HAP-1 (cell line): ENCODE results near the gene CCDC88C.

Source experiments
- DNase-seq, 2 experiments: peaks; one replicate each; pipeline ENCODE4 v3.0.0-alpha.2; 2016 to 2020; ENCODE audit warnings: low spot score in 2 of 2
- H3K27me3 ChIP-seq: fragments of 250-450 bp; sonication (Bioruptor Pico); 2 replicates; pipeline ENCODE4 v1.5.1; 2020; ENCODE audit warnings: low read depth, mild to moderate bottlenecking, moderate library complexity
- H3K36me3 ChIP-seq: fragments of 250-450 bp; sonication (Bioruptor Pico); replicated peaks from 2 replicates; pipeline ENCODE4 v1.5.1; 2020; ENCODE audit warnings: mild to moderate bottlenecking
- H3K4me1 ChIP-seq: fragments of 250-450 bp; sonication (Bioruptor Pico); 2 replicates; pipeline ENCODE4 v1.5.1; 2020; ENCODE audit warnings: mild to moderate bottlenecking
- H3K4me3 ChIP-seq: fragments of 250-450 bp; sonication (Bioruptor Pico); 2 replicates; pipeline ENCODE4 v1.5.1; 2020; ENCODE audit warnings: mild to moderate bottlenecking, moderate library complexity
- H3K9me3 ChIP-seq: fragments of 250-450 bp; sonication (Bioruptor Pico); 2 replicates; pipeline ENCODE4 v1.5.1; 2020; ENCODE audit warnings: mild to moderate bottlenecking, moderate library complexity
- in situ Hi-C: fragments of 300-500 bp; cut with MboI; formaldehyde crosslinking; loops from 3 replicates; pipeline ENCODE4 v1.14.3; 2020; ENCODE audit warnings: low sequenced_read_pairs, inconsistent platforms, mixed read lengths

CCDC88C gene

GRCh38 chr14:91327250-91327595 lies 90.4 kb downstream of the CCDC88C start:
- Histone ChIP-seq H3K4me3 (no peak overlapping the region), H3K9me3 (no peaks in the 10 kb centered on the region), H3K4me1 (peaks cover 3% of the 10 kb centered on the region), H3K36me3 (peaks cover 25% of the 10 kb centered on the region), H3K27me3 (no peaks in the 10 kb centered on the region)
- DNase-seq: no peak
- in situ Hi-C loops: no loop called here

GRCh38 chr14:91326514-91327249 lies 90.9 kb downstream of the CCDC88C start:
- DNase-seq: no peak
- Histone ChIP-seq H3K4me1 (peaks cover 3% of the 10 kb centered on the region), H3K27me3 (no peaks in the 10 kb centered on the region), H3K36me3 (peaks cover 25% of the 10 kb centered on the region), H3K9me3 (no peaks in the 10 kb centered on the region), H3K4me3 (no peak overlapping the region)
- in situ Hi-C loops: no loop called here

GRCh38 chr14:91324606-91325575 lies 92.7 kb downstream of the CCDC88C start:
- no peak for DNase-seq
- H3K4me1 ChIP-seq: peaks cover 3% of the 10 kb centered on the region

GRCh38 chr14:91323671-91324605 lies 93.7 kb downstream of the CCDC88C start:
- Histone ChIP-seq H3K36me3 (peaks cover 33% of the 10 kb centered on the region), H3K4me3 (no peak overlapping the region), H3K4me1 (peaks cover 3% of the 10 kb centered on the region), H3K9me3 (no peaks in the 10 kb centered on the region), H3K27me3 (no peaks in the 10 kb centered on the region)
- DNase-seq: peak; percentile 27 to 85
- in situ Hi-C loops: no loop called here

More at GRCh38 chr14:91324606-91325575, 92.7 kb downstream of the CCDC88C start:
- in situ Hi-C loops: no loop called here
- Histone ChIP-seq H3K27me3 (no peaks in the 10 kb centered on the region), H3K4me3 (no peak overlapping the region), H3K9me3 (no peaks in the 10 kb centered on the region), H3K36me3 (peaks cover 30% of the 10 kb centered on the region)

GRCh38 chr14:91323031-91323430 lies 94.6 kb downstream of the CCDC88C start:
- no peak for DNase-seq
- no peaks in the 10 kb centered on the region for H3K9me3 ChIP-seq
- H3K27me3 ChIP-seq: no peaks in the 10 kb centered on the region
- in situ Hi-C loops: no loop called here
- H3K4me3 ChIP-seq: no peak overlapping the region
- peaks cover 3% of the 10 kb centered on the region for H3K4me1 ChIP-seq
- H3K36me3 ChIP-seq: peaks cover 37% of the 10 kb centered on the region

GRCh38 chr14:91322623-91323022 lies 95.0 kb downstream of the CCDC88C start:
- in situ Hi-C loops: no loop called here

GRCh38 chr14:91321131-91321530 lies 96.5 kb downstream of the CCDC88C start:
- Histone ChIP-seq H3K36me3 (peaks cover 44% of the 10 kb centered on the region), H3K27me3 (no peaks in the 10 kb centered on the region), H3K9me3 (no peaks in the 10 kb centered on the region), H3K4me3 (no peak overlapping the region), H3K4me1 (peaks cover 3% of the 10 kb centered on the region)
- no peak for DNase-seq
- in situ Hi-C loops: no loop called here

More at GRCh38 chr14:91322623-91323022, 95.0 kb downstream of the CCDC88C start:
- Histone ChIP-seq H3K4me1 (peaks cover 3% of the 10 kb centered on the region), H3K27me3 (no peaks in the 10 kb centered on the region), H3K4me3 (no peak overlapping the region), H3K9me3 (no peaks in the 10 kb centered on the region), H3K36me3 (peaks cover 37% of the 10 kb centered on the region)
- no peak for DNase-seq

GRCh38 chr14:91320266-91320665 lies 97.4 kb downstream of the CCDC88C start:
- Histone ChIP-seq H3K27me3 (no peaks in the 10 kb centered on the region), H3K36me3 (peaks cover 51% of the 10 kb centered on the region), H3K9me3 (no peaks in the 10 kb centered on the region), H3K4me1 (peaks cover 3% of the 10 kb centered on the region), H3K4me3 (no peak overlapping the region)
- in situ Hi-C loops: no loop called here
- no peak for DNase-seq

GRCh38 chr14:91318911-91319310 lies 98.7 kb downstream of the CCDC88C start:
- Histone ChIP-seq H3K4me1 (peaks cover 3% of the 10 kb centered on the region), H3K36me3 (peaks cover 56% of the 10 kb centered on the region)
- in situ Hi-C loops: no loop called here

GRCh38 chr14:91317381-91318308 lies 100.0 kb downstream of the CCDC88C start:
- Histone ChIP-seq H3K27me3 (no peaks in the 10 kb centered on the region), H3K4me1 (no peaks in the 10 kb centered on the region), H3K9me3 (no peaks in the 10 kb centered on the region), H3K4me3 (no peak overlapping the region), H3K36me3 (peaks cover 61% of the 10 kb centered on the region)
- DNase-seq: no peak
- in situ Hi-C loops: no loop called here

More at GRCh38 chr14:91318911-91319310, 98.7 kb downstream of the CCDC88C start:
- H3K4me3 ChIP-seq: no peak overlapping the region
- H3K27me3 ChIP-seq: no peaks in the 10 kb centered on the region
- DNase-seq: no peak
- no peaks in the 10 kb centered on the region for H3K9me3 ChIP-seq

GRCh38 chr14:91316761-91317160 lies 100.9 kb downstream of the CCDC88C start:
- H3K27me3 ChIP-seq: no peaks in the 10 kb centered on the region
- in situ Hi-C loops: no loop called here
- H3K36me3 ChIP-seq: peaks cover 65% of the 10 kb centered on the region
- no peaks in the 10 kb centered on the region for H3K9me3 ChIP-seq
- DNase-seq: no peak
- H3K4me1 ChIP-seq: no peaks in the 10 kb centered on the region
- no peak overlapping the region for H3K4me3 ChIP-seq

GRCh38 chr14:91315844-91316267 lies 101.8 kb downstream of the CCDC88C start:
- no peak for DNase-seq
- no peaks in the 10 kb centered on the region for H3K4me1 ChIP-seq
- peaks cover 67% of the 10 kb centered on the region for H3K36me3 ChIP-seq
- in situ Hi-C loops: no loop called here
- no peaks in the 10 kb centered on the region for H3K9me3 ChIP-seq
- no peak overlapping the region for H3K4me3 ChIP-seq
- no peaks in the 10 kb centered on the region for H3K27me3 ChIP-seq
